Spleen (tissue), 7 donors: ENCODE results near the gene MPND.

Source experiments
- CTCF ChIP-seq, 11 experiments: fragments of 200-600 bp in 7 of 11; fragments of 450-650 bp in 4 of 11; sonication (generic) in 4 of 11; IDR thresholded peaks in 8 of 11; conservative IDR thresholded peaks in 3 of 11; 1 replicate in 7 of 11; 2 replicates in 4 of 11; pipeline versions ENCODE4 v1.4.0 to v1.8.0; 2016 to 2021; ENCODE audit warnings: antibody characterized with exemption in 11 of 11, inconsistent platforms in 4 of 11, mild to moderate bottlenecking in 1 of 11
- POLR2AphosphoS5 ChIP-seq, 3 donors: sonication (generic); formaldehyde crosslinking; IDR thresholded peaks; one replicate each; pipeline ENCODE4 v1.5.1; 2017; ENCODE audit warnings: antibody characterized with exemption in 3 of 3
- donor health status: DM: no; HTN: no; CAD: no; lungs with moderate emphysema.
- donor health status: DM: no; HTN: no; CAD: no.
- donor health status: DM: no; HTN: no; CAD: no.

DNA sequence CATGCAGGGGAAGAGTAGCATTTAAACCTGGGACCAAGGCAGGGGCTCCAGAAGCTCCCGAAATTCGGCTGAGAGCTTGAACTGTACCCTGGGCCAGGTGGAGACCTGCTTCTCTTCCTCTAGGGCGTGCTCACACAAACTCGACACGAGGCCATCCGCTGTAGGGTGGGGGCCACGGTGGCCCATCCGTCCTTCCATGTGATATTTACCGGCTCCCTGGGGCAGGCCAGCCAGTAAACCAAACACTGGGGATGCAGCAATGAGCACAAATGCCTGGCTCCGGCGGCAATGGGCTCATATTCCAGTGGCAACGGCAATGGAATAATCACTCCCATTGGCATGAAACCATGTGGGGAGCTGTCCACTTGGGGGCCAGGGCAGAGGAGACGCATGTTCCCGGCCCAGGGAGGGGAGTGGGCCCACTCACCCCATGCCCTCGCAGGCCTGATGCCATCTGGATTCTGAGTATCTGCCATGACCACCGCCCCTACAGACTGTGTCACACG, 46.2 kb downstream of the MPND start:
- TF ChIP-seq CTCF (IDR thresholded peaks at IDR 0.05 in 8 of 11, conservative IDR thresholded peaks at IDR 0.05 in 3 of 11) (no peak), POLR2AphosphoS5 (IDR thresholded peaks at IDR 0.05) (no peak)
